HG02840 (cell line): ENCODE results near the gene MFSD12.

Experiments
- ATAC-seq: cut with Tn5 transposase; IDR thresholded peaks from one replicate; pipeline ENCODE4 v1.9.1; 2021; ENCODE audit warnings: mild to moderate bottlenecking, moderate library complexity, moderate number of reproducible peaks; ENCODE audit not compliant: unreplicated experiment, low FRiP score

MFSD12 gene

DNA sequence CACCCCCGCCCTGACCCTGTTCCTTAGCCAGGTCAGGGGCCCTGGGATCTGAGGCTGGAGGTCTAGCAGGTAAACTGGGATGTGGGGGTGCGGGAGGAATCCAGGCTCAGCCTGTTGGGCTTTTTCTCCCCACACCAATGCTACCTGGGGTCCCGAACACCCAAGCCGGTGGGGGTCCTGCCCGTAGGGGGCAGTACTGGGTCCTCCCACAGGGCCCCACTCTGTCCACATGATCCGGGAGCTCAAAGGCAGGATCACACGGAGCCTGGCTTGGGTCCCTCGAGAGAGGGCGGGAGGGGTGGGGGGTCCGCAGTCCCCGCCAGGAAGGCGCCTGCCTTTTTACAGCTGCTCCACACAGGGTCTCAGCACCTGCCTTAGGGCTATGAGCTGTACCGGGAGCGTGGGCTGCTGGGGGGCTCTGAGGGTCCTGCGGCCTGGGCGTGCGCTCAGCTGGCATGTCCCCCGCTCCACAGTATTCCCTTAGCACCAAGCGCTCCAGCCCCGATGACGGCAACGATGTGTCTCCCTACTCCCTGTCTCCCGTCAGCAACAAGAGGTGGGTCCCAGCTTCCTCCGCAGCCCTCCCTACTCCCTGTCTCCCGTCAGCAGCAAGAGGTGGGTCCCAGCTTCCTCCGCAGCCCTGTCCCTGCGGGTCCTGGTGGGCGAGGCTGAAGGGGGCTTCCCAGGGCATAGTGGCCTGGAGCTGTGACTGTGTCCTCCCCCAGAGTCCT lies 30.7 kb downstream of the MFSD12 start:
- no peak for ATAC-seq

DNA sequence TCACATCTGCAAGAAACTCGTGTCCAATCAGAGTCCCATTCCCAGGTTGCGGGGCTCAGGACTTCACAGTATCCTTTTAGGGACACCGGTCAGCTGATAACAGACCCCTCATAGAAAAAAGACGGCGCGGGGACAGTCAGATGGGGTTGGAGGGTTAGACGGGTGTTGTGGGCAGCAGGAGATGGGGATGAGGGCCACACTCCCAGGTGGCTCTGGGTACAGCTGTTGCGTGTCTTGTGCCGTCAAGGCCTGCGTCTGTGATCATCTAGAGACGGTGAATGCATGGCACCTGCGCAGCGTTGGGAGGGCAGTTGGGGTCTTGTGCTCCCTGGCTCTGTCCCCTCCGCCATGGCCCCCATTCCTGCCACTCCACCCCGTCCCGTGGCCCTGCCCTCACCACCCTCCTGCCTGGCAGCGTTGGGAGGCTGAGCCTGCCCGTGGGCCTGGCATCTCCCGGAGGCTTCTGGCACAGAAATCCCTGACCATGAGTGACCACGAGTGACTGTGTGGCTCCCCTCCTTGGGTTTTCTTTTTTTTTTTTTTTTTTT lies 32.4 kb downstream of the MFSD12 start:
- no peak for ATAC-seq

DNA sequence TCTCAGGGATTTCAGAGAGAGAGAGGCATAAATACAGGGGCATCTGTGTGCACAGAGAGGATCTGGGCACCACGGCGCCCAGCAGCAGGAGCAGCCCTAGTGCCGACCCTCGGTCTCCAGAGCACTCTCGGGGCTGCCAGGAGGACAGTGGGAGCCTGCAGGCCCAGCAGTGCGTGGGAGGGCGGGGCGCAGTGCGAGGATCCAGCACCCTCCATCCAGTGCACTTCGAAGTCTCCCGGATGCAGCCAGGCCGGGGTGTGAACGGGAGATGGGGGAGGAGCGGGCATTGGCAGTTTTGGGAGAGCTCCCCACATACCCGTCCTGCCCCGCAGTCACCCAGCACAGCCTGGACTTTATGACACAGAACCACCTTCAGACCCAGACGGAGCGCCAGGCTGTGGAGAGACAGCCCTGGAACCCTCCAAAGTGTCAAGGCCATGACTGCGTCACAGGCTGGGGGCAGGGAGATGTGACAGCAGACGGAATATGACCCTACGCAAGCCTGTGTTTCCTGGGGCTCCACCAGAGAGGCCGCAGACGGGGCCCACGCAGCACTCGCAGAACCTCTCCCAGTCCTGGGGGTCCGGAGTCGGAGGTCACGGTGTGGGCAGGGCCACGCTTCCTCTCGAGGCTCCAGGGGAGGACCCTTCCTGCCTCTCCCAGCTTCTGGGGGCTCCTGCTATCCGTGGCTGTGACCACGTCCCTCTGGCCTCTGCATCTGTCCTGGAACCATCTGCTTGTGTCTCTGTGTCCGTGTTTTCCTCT lies 33.1 kb downstream of the MFSD12 start:
- no peak for ATAC-seq

DNA sequence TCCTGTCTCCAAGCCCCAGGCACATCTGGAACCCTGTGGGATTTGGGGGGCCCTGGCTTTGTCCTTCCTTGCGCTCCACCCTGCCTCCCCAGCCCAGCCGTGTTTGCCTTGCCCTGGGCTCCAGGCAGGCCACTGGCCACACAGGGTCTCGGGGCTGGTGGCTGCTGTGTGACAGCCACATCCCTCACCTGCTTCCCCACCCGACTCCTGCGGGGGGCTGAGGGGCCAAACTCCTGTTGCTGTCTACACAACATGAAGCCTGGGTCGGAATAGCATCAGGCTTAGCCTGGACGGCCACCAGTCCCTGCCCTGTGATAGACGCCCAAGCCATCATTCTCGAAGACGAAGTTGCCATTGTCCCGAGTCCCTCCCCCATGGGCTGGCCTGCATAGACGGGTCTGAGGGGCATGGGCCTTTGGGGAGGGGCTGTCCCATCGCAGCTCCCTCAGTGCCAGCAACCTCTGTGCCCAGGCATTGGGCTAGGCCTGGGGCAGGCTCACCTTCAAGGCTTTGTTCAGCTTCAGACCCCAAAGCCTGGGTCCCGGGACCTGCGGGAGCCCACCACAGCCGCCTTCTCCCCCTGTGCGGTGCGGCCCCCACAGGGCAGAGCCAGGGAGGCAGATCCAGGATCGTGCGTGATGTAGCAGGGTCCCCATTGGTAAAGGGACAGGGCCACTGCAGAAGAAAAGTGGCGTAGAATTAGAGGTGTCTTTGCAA lies 33.9 kb downstream of the MFSD12 start:
- ATAC-seq = no peak

DNA sequence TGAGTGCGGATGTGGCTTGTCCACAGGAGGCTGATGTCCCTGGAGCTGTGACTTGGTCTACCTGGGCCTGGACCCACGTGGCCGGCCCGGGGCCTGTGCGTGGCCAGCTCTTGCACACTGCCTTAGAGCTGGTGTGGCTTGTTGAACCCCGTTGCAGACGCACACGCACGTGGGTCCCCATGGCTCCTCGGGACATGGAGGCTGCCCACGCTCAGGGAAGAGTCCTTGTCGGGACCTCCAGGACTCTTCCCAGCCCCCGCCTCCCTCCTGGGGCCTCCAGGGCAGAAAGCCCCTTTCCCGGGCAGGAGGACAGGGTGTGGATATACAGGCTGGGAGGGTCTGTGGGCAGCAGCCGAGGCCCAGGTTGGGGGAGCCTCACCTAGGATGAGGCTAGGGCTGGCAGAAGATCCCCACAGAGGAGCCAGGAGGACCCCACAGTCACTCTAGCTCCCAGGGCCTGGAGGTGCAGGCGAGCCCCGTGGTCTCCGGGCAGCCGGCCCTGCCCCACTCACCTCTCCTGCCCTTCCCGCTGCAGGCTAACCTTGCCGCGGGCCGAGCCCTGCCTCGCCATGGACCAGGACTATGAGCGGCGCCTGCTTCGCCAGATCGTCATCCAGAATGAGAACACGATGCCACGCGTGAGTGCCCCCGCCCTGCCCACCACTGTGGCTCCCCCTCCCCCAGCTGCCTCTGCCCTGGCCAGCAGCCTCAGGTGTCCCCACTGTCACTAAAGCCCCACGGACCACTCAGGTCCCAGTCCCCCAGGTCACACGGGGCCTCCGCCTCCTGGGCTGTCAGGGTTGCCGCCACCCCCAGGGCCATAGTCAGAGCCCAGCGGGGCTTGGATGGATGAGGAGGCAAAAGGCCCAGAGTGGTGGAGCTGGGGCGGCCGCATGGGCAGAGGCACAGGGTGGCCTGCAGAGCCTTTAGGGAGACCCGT lies 34.7 kb downstream of the MFSD12 start:
- no peak for ATAC-seq

DNA sequence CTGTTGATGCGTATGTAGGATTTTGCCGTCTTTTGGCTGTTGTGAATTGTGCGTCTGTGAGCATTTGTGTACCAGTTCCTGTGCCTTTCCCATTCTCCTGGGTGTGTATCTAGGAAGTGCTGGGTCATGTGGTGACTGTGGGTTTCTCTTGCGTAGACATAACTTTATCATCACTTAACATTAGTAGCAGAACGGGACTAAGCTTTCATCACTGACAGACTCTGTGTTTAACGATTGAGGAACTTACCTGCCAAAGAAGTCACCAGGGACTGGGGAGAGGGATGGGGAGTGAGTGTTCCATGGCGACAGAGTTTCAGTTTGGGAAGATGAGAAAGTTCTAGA lies 36.3 kb downstream of the MFSD12 start:
- ATAC-seq = no peak

DNA sequence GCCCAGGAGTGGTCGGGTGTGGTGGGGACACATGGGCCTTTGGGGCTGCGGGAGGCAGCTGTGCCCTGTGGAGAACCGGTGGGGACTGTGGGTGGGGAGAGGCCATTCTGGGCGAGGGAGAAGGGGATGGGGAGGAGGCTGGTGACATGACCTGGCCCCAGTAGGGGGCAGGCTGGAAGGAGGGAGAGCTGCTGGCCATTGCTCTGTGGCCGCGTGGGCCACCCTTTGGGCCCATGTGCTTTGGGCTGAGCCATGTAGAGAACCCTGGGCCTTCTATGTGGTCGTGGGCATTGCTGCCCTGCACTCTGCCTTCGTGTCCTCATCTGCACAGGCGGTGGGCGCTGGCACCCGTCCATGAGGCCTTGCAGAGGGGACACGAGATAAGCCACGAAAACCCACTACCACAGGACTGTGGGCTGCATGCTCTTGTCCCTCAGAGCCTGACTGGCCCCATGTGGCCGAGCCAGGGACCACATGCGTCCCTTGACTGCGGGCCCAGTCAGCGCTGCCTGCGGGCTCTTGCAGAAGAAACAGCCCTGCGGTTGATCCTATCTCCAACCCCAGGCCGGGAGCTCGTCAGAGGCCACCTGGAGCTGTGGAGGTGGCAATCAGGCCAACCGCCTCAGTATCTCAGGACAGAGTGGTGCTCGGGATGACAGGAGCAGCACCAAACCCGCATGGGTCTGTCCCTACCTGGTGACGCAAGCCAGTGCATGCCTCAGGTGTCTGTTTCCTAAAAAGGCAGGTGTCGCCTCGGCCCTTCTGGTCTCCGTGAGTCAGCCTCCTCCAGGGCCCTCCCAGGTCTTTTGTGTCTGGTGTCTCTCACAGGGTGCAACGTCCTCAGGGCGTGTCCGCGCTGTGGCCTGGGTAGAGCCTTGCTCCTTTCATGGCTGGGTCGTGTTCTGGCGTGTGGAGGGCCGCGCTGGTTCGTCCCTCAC lies 37.0 kb downstream of the MFSD12 start:
- no peak for ATAC-seq

DNA sequence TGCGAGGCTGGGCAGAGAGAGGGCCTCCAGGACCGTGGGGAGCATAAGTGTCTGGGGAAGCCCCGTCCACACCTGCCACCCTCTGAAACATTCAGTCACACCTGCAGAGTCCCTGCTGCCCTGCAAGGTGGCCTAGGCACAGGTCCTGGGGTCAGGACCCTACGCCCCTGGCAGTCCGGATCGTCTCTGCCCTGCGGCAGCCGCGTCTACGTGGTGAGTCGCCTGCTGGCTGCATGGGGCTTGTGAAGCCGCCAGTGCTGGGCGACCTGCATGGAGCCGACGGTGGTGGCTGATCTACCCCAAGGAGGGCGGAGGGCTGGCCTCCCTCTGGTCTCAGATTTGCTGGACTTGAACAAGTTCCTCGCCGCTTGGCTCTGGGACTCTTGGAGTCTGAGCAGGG lies 38.3 kb downstream of the MFSD12 start:
- no peak for ATAC-seq

DNA sequence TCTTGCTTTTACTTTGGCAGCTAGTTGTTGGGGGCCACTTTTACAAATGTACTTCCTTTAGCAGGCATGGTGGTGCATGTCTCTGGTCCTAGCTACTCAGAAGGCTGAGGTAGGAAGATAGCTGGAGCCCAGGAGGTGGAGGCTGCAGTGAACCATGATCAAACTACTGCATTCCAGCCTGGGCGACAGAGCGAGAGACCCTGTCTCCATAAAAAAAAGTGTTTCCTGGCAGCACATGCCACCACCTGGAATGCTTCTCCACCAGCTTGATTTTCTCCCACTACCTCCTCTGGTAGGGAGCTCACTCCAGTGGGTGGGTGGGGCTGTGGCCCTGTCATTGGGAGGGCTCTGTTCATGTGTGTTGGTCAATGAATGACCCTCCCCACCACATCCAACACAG lies 38.7 kb downstream of the MFSD12 start:
- no peak for ATAC-seq

DNA sequence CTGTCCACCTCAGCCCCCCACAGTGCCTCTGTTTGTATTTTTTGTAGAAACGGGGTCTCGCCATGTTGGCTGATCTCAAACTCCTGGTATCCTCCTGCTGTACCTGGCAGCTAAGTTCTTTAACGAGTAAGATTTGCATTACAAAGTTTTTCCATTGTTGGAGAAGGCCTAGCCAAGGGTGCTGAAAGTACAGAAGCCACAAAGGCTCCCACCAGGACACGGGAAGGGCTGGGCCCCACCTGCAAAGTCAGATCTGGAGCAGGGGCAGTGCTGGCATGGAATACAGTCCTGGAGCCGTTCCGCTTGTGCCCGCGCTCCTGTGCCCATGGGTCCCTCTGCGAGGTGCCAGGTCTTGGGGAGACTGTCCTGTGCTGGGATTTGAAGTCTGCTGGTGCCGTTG lies 39.1 kb downstream of the MFSD12 start:
- no peak for ATAC-seq

DNA sequence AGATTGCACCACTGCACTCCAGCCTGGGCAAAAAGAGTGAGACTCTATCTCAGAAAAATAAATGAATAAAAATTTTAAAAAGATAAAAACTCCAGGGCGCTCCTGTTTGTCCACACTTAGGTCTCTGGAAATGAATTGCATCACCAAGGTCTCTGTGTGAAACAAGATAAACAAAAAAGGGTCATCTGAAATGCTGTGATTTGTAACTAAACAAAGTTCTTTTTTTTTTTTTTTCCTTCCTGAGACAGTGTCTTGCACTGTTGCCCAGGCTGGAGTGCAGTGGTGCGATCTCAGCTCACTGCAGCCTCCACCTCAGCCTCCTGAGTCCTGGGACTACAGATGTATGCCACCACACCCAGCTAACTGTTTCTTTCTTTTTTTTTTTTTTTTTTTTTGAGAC lies 39.7 kb downstream of the MFSD12 start:
- ATAC-seq = no peak

DNA sequence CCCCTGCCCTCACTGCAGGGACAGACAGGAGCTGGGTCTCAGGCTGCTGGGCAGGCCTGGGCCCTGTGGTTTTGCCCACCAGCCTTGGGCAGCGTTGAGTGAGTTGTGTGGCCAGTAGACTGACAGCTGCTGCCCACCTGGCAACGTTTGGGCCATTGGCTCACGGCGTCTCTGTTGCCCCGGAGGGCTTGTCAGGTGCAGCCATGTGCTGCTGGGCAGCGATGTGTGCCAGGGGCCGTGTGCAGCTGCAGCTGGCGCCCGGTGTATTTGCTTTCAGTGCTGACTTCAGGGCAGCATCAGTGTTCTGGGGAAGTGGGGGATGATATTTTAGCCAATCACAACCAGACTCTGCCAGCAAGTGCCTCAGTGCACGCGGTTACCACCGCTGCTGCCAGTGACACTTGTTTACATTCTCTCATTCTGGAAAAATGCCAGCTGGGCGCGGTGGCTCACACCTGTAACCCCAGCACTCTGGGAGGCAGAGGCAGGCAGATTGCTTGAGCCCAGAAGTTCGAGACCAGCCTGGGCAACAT lies 40.6 kb downstream of the MFSD12 start:
- ATAC-seq = no peak

DNA sequence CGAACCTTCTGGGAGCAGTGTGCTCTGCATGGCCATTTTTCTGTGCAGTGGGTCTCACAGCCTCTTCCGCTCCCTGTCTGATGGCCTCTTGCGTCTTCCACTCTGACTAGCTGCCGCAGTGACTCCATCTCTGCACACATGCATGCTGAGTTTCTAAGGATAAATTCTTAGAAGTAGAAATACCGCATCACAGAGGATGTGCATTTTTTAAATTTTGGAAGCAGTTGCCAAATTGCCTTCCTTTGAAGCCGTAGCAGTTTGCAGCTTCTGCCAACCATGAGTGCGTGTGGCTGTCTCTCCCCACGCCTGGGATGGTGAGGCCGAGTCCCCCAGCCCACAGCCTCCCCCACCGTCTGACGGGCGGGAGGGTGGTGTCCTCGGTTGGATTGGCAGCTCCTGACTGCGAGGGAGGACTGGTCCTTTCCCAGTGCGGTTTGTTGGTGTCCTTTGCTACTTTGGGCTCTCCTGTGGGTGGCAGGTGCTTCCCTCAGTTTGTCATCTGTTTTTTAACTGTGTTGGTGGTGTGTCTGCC lies 41.4 kb downstream of the MFSD12 start:
- no peak for ATAC-seq

DNA sequence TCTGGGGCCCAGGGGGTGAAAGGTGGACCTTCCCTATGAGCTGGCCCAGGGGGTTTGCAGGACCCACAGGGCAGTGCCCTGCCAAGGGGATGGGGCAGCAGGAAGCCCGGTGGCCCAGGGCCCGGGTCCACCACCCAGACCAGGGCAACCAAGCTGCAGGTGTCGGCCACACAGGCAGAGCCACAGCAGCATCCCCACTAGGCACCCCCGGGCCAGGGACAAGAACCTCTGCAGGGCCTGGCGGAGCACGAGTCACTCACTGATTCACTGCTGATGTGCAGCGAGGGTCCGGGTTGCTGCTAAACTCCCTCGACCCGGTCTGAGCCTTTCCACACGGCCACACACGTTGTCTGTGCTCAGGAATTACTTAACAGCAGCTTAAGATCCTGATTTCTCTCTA lies 42.5 kb downstream of the MFSD12 start:
- no peak for ATAC-seq

DNA sequence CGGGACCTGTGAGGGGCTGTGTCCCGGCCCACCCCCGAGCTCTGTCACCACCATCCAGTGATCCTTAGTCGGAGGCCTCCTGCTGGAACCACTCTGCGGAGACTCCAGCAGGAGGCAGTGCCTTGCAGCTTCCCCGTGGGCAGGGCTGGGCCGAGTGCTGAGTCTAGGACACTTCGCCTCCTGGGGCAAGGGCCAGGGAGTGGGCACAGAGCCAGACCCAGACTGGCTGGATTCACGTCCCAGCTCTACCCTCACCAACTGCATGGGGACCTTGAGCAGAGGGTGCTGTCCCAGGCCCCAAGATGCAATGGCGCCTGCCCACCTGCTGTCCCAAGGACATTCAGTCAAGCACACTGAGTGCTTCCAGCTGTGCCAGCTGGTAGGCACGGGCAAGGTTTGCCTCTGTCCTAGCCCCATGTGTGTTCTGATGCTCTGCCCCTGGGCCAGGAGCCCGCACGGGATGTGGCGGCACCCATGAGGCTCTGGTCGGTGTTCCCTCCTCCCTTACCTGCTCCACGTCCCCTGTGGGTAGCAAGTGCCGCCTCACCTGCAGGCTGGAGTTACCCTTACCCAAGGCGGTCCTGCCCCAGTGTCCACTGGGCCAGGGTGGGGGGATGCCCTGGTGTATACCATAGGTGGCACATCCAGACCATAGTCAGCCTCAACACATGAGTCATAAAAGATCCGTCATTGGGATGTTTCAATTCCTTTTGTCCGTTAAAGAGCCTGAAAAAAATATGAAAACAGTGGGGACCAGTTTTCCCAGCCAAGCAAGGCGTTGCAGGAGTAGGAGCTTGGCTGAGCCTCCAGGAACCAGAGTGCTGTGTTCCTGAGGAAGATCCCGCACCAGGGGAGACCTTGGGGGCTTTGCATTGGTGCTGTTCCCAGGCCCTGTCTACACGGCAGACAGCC lies 43.9 kb downstream of the MFSD12 start:
- ATAC-seq = no peak

DNA sequence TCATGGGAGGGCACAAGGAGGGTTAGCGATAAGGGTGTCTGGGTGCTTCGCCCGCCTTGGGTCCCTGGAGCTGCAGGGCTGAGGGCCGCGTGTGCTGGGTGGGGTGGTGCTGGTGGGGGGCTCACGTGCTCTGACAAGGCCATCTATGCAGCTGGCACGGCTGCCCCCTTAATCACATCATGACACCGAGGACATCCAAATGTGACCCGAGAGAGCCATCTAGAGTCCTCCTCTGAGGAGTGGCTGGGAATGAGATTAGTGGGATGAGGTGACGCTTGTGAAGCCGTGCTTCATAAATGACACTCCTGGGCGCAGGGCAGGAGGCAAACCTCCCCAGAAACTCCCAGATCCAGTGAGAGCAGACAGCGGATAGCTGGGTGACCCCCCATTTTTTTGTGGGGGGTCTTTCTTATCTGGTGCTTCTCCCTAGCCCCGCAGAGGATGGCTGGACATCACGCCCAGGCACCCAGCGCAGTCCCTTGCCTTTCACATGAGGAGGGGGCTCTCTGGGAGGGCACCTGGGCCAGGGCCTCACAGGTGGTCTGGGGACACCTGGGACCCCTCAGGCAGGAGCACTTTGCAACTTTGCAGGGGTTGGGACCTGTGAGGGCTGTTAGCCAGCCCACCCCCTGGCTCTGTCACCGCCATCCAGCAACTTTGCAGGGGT lies 44.7 kb downstream of the MFSD12 start:
- ATAC-seq = no peak
